Astrocyte (in vitro differentiated cells and primary cell): ENCODE results near the gene TENT5A. TPM values are rescaled to one million over a fixed set of nuclear protein-coding genes. Genes with fewer than 3 reads are reported as not detected.

Source experiments
- DNase-seq: peaks from one replicate; pipeline ENCODE4 v3.0.0-alpha.2; 2010; ENCODE audit warnings: low read depth
- FAIRE-seq: peaks from 2 replicates; lab custom pipeline; 2011; peaks lifted over from hg19 to GRCh38; lab: Jason Lieb, UNC
- H2AFZ ChIP-seq: 2 replicates; pipeline ENCODE4 v1.6.0; 2012; ENCODE audit warnings: low read depth, low read length, inconsistent platforms
- H3K27ac ChIP-seq: 2 replicates; pipeline ENCODE4 v1.5.1; 2011; ENCODE audit warnings: low read depth, low read length, inconsistent platforms
- H3K27me3 ChIP-seq: 2 replicates; pipeline ENCODE4 v1.6.0; 2011; ENCODE audit warnings: low read length, inconsistent platforms; ENCODE audit not compliant: insufficient read depth
- H3K36me3 ChIP-seq: 2 replicates; pipeline ENCODE4 v1.5.1; 2011; ENCODE audit warnings: low read length, inconsistent platforms; ENCODE audit not compliant: insufficient read depth
- H3K4me1 ChIP-seq: 2 replicates; pipeline ENCODE4 v1.5.1; 2011; ENCODE audit warnings: low read length, inconsistent platforms; ENCODE audit not compliant: insufficient read depth
- H3K4me2 ChIP-seq: 2 replicates; pipeline ENCODE4 v1.6.0; 2012; ENCODE audit warnings: low read length, inconsistent platforms
- H3K4me3 ChIP-seq: 2 replicates; pipeline ENCODE4 v1.5.1; 2011; ENCODE audit warnings: low read depth, mild to moderate bottlenecking, low read length, inconsistent platforms; ENCODE audit not compliant: insufficient read depth
- H3K79me2 ChIP-seq: 2 replicates; pipeline ENCODE4 v1.6.0; 2012; ENCODE audit warnings: mild to moderate bottlenecking, low read length, inconsistent platforms; ENCODE audit not compliant: insufficient read depth
- H3K9ac ChIP-seq: 2 replicates; pipeline ENCODE4 v1.6.0; 2012; ENCODE audit warnings: mild to moderate bottlenecking, low read length, inconsistent platforms
- H3K9me3 ChIP-seq: 2 replicates; pipeline ENCODE4 v1.5.1; 2012; ENCODE audit warnings: low read depth, mild to moderate bottlenecking, low read length, inconsistent platforms; ENCODE audit not compliant: insufficient read depth
- H4K20me1 ChIP-seq: 2 replicates; pipeline ENCODE4 v1.6.0; 2012; ENCODE audit warnings: low read length, inconsistent platforms; ENCODE audit not compliant: insufficient read depth
- H3K27ac Mint-ChIP-seq: one replicate; pipeline ENCODE4 v1.8.0; 2021; ENCODE audit warnings: mild to moderate bottlenecking, mixed read lengths; ENCODE audit not compliant: unreplicated experiment
- H3K27me3 Mint-ChIP-seq: one replicate; pipeline ENCODE4 v1.8.0; 2021; ENCODE audit warnings: low read depth, mixed read lengths; ENCODE audit not compliant: unreplicated experiment
- H3K36me3 Mint-ChIP-seq: one replicate; pipeline ENCODE4 v1.8.0; 2021; ENCODE audit warnings: low read depth, mixed read lengths; ENCODE audit not compliant: unreplicated experiment
- H3K4me1 Mint-ChIP-seq: one replicate; pipeline ENCODE4 v1.8.0; 2021; ENCODE audit warnings: low read depth, mixed read lengths; ENCODE audit not compliant: unreplicated experiment
- H3K4me3 Mint-ChIP-seq: one replicate; pipeline ENCODE4 v1.8.0; 2021; ENCODE audit warnings: mild to moderate bottlenecking, moderate library complexity, mixed read lengths; ENCODE audit not compliant: unreplicated experiment
- H3K9me3 Mint-ChIP-seq: one replicate; pipeline ENCODE4 v1.8.0; 2021; ENCODE audit warnings: mild to moderate bottlenecking, mixed read lengths; ENCODE audit not compliant: unreplicated experiment
- CTCF ChIP-seq: IDR thresholded peaks from 2 replicates; pipeline ENCODE4 v1.5.1; 2011; ENCODE audit warnings: low read depth, mild to moderate bottlenecking, inconsistent platforms, low read length, moderate library complexity; ENCODE audit not compliant: insufficient read depth
- EZH2 ChIP-seq: IDR thresholded peaks from 2 replicates; pipeline ENCODE4 v1.6.1; 2012; ENCODE audit warnings: mild to moderate bottlenecking, low read length, inconsistent platforms; ENCODE audit not compliant: insufficient read depth
- total RNA-seq: library from RNA; stranded (reverse); gene quantifications from 2 replicates; pipeline ENCODE4 v1.2.1, GENCODE V29; 2021

The TENT5A gene
- total RNA-seq, 1 donor from 2014 or later, result 17.8 TPM

- Mint-ChIP-seq H3K27me3 (no peaks in the 10 kb centered on the region), H3K4me3 (no peak overlapping the region), H3K36me3 (no peaks in the 10 kb centered on the region), H3K9me3 (no peaks in the 10 kb centered on the region), H3K27ac (no peak overlapping the region), H3K4me1 (peaks cover 34% of the 10 kb centered on the region)
- Histone ChIP-seq H3K27ac (no peak overlapping the region), H3K36me3 (no peaks in the 10 kb centered on the region), H3K4me2 (no peak overlapping the region), H3K9me3 (no peaks in the 10 kb centered on the region), H3K79me2 (no peaks in the 10 kb centered on the region), H3K27me3 (no peaks in the 10 kb centered on the region), H3K9ac (no peak overlapping the region), H3K4me3 (no peak overlapping the region), H3K4me1 (no peaks in the 10 kb centered on the region), H4K20me1 (no peaks in the 10 kb centered on the region), H2AFZ (no peak overlapping the region)
- DNase-seq (no peak), FAIRE-seq (no peak)
- TF ChIP-seq EZH2 (no peak), CTCF (no peak)
Measured at GRCh38 chr6:81773887-81774286, 21.4 kb upstream of the TENT5A start.

GRCh38 chr6:81772741-81773140, 20.3 kb upstream of the TENT5A start:
- peak; percentile 45 for FAIRE-seq
- H3K27me3 ChIP-seq, result no peaks in the 10 kb centered on the region
- H3K36me3 ChIP-seq, result no peaks in the 10 kb centered on the region
- Mint-ChIP-seq H3K27ac (peak overlapping the region; percentile 43), H3K27me3 (no peaks in the 10 kb centered on the region), H3K36me3 (no peaks in the 10 kb centered on the region), H3K4me1 (peaks cover 33% of the 10 kb centered on the region), H3K4me3 (no peak overlapping the region), H3K9me3 (no peaks in the 10 kb centered on the region)
- H2AFZ ChIP-seq, result no peak overlapping the region
- TF ChIP-seq EZH2 (no peak), CTCF (no peak)
- no peak overlapping the region for H3K4me3 ChIP-seq
- H3K4me1 ChIP-seq, result peaks cover 1% of the 10 kb centered on the region
- no peaks in the 10 kb centered on the region for H4K20me1 ChIP-seq
- DNase-seq, result peak; percentile 60
- no peak overlapping the region for H3K9ac ChIP-seq
- no peak overlapping the region for H3K4me2 ChIP-seq
- no peaks in the 10 kb centered on the region for H3K9me3 ChIP-seq
- H3K79me2 ChIP-seq, result no peaks in the 10 kb centered on the region
- no peak overlapping the region for H3K27ac ChIP-seq

GRCh38 chr6:81771097-81771496, 18.6 kb upstream of the TENT5A start:
- Mint-ChIP-seq H3K27ac (no peak overlapping the region), H3K27me3 (no peaks in the 10 kb centered on the region), H3K4me3 (no peak overlapping the region), H3K4me1 (peaks cover 39% of the 10 kb centered on the region), H3K9me3 (no peaks in the 10 kb centered on the region), H3K36me3 (no peaks in the 10 kb centered on the region)
- no peak overlapping the region for H3K9ac ChIP-seq
- H3K4me3 ChIP-seq, result no peak overlapping the region
- H3K36me3 ChIP-seq, result no peaks in the 10 kb centered on the region
- H3K79me2 ChIP-seq, result no peaks in the 10 kb centered on the region
- DNase-seq, result no peak
- H3K27ac ChIP-seq, result no peak overlapping the region
- FAIRE-seq, result no peak
- H3K4me2 ChIP-seq, result no peak overlapping the region
- H3K4me1 ChIP-seq, result peaks cover 17% of the 10 kb centered on the region
- no peaks in the 10 kb centered on the region for H3K27me3 ChIP-seq
- H4K20me1 ChIP-seq, result no peaks in the 10 kb centered on the region
- H3K9me3 ChIP-seq, result no peaks in the 10 kb centered on the region
- H2AFZ ChIP-seq, result no peak overlapping the region
- TF ChIP-seq EZH2 (no peak), CTCF (no peak)
